Panc1 (cell line): ENCODE measurements around the gene DLGAP1.

Experiments
- TF ChIP-seq, protein P1 (sequence below): fragments of 450-650 bp; IDR thresholded peaks from 2 replicates; pipeline ENCODE4 v1.5.1; 2017; ENCODE audit warnings: mild to moderate bottlenecking
- TF ChIP-seq, protein P2 (sequence below), 2 experiments: IDR thresholded peaks; 2 replicates each; pipeline ENCODE4 v1.6.1; 2011 to 2012; ENCODE audit warnings: low read depth in 2 of 2, control low read depth in 1 of 2, low read length in 1 of 2, mild to moderate bottlenecking in 1 of 2, moderate library complexity in 1 of 2; ENCODE audit not compliant: insufficient read depth in 1 of 2

DNA sequence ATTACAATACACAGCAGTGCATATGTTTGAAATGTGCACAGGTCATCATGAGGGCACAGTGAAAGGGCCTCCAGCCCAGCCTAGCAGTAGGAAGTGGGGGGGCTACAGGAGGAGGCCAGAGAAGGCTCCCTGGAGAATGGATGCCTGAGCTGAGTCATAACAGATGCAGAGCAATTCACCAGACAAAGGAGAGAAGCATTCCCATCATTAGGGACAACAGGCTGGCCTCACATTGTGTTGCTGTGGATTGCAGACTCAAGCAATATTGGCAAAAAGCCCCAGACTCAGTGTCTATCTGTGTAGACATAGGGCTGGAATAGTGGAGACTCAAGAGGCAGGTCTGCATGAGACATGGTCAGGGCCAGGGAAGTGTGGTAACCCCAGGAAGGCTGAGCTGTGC, 329.9 kb downstream of the DLGAP1 start:
- TF ChIP-seq, protein P1, sequence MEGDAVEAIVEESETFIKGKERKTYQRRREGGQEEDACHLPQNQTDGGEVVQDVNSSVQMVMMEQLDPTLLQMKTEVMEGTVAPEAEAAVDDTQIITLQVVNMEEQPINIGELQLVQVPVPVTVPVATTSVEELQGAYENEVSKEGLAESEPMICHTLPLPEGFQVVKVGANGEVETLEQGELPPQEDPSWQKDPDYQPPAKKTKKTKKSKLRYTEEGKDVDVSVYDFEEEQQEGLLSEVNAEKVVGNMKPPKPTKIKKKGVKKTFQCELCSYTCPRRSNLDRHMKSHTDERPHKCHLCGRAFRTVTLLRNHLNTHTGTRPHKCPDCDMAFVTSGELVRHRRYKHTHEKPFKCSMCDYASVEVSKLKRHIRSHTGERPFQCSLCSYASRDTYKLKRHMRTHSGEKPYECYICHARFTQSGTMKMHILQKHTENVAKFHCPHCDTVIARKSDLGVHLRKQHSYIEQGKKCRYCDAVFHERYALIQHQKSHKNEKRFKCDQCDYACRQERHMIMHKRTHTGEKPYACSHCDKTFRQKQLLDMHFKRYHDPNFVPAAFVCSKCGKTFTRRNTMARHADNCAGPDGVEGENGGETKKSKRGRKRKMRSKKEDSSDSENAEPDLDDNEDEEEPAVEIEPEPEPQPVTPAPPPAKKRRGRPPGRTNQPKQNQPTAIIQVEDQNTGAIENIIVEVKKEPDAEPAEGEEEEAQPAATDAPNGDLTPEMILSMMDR, result no peak
- TF ChIP-seq, protein P2, sequence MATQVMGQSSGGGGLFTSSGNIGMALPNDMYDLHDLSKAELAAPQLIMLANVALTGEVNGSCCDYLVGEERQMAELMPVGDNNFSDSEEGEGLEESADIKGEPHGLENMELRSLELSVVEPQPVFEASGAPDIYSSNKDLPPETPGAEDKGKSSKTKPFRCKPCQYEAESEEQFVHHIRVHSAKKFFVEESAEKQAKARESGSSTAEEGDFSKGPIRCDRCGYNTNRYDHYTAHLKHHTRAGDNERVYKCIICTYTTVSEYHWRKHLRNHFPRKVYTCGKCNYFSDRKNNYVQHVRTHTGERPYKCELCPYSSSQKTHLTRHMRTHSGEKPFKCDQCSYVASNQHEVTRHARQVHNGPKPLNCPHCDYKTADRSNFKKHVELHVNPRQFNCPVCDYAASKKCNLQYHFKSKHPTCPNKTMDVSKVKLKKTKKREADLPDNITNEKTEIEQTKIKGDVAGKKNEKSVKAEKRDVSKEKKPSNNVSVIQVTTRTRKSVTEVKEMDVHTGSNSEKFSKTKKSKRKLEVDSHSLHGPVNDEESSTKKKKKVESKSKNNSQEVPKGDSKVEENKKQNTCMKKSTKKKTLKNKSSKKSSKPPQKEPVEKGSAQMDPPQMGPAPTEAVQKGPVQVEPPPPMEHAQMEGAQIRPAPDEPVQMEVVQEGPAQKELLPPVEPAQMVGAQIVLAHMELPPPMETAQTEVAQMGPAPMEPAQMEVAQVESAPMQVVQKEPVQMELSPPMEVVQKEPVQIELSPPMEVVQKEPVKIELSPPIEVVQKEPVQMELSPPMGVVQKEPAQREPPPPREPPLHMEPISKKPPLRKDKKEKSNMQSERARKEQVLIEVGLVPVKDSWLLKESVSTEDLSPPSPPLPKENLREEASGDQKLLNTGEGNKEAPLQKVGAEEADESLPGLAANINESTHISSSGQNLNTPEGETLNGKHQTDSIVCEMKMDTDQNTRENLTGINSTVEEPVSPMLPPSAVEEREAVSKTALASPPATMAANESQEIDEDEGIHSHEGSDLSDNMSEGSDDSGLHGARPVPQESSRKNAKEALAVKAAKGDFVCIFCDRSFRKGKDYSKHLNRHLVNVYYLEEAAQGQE (IDR thresholded peaks at IDR 0.05; ENCODE audit: insufficient read depth in 1 of 2, low read depth in 2 of 2, low read length in 1 of 2), result no peak
